Memory B cell (primary cell): ENCODE results near the gene LINS1.
A peak's percentile ranks its signal among the peaks of the same experiment; 100 is the strongest.

Experiments used
- ATAC-seq: fragments of 150-1000 bp; cut with Tn5 transposase; 2 replicates; pipeline ENCODE4 v1.10.0; 2021; ENCODE audit warnings: low read depth, mild to moderate bottlenecking, moderate library complexity
- DNase-seq, 2 donors: peaks; one replicate each; pipeline ENCODE4 v3.0.0; 2022; ENCODE audit warnings: low spot score in 2 of 2
- H3K27ac Mint-ChIP-seq: one replicate; pipeline ENCODE4 v1.8.0; 2022; ENCODE audit warnings: mild to moderate bottlenecking, moderate library complexity, mixed read lengths
- H3K27me3 Mint-ChIP-seq: one replicate; pipeline ENCODE4 v1.8.0; 2022; ENCODE audit warnings: mixed read lengths
- H3K36me3 Mint-ChIP-seq: one replicate; pipeline ENCODE4 v1.8.0; 2022; ENCODE audit warnings: mild to moderate bottlenecking, mixed read lengths
- H3K4me1 Mint-ChIP-seq: one replicate; pipeline ENCODE4 v1.8.0; 2022; ENCODE audit warnings: mixed read lengths
- H3K4me3 Mint-ChIP-seq: one replicate; pipeline ENCODE4 v1.8.0; 2022; ENCODE audit warnings: mild to moderate bottlenecking, moderate library complexity, mixed read lengths
- H3K9me3 Mint-ChIP-seq: one replicate; pipeline ENCODE4 v1.8.0; 2022; ENCODE audit warnings: mixed read lengths

LINS1 gene, protein sequence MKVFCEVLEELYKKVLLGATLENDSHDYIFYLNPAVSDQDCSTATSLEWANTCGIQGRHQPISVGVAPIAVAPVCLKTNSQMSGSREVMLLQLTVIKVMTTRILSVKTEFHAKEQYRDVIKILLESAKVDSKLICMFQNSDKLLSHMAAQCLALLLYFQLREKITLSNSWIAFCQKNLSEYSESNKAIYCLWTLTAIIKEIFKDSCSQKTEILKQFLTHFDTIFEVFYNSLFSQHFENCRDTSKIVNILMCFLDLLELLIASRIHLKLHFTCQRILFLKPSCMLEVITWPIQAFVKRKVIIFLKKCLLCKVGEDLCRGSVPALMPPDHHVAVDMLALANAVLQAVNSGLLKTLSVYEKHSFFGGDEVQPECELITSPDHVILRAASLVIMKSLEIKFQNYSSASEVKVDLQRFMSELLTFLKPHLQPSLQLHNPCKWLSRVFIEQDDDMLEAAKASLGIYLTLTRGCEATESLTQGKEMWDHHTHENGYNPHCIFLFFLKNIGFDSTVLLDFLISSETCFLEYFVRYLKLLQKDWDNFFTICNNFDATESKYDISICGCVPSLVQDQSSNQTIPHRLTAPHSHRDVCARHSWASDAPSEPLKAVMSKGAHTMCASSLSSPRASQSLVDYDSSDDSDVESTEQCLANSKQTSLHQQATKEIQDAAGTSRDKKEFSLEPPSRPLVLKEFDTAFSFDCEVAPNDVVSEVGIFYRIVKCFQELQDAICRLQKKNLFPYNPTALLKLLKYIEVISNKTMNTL

DNA sequence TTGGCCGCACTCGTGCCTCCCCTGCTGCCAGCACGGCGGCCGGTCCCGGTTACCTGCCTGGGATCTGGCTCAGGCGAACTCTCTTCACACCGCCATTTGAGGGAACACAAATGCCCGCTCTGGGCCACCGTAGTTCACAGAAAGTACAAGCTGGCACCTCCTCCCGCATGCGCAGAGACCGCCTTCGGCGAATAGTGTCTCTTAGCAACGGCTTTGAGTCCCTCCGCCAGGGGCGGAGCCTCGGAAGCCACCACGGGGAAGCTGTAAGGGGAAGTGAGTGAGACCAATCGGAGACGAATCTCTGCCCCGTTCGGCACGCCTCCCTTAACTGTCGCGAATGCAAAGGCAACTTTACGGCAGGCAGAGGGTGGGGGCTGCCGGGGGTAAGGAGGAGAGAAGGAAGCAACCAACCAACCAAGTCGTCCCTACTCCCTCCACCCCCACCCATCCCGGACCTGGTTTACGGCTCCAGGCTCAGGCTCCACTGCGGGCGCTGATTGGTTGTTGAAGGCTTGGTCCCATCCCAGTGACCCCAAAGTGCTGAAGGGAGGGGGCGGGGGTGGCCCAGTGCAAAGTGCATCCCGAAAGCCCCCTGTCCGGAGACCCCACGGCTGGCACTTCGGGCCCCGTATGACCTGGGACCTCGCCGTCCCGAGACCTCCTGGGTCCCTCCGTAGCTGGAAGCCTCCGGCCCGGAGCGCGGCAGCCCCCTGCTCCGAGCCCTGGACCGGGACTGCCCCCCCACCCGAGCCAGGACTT lies at the start of gene LINS1, which contains the start of gene ASB7:
Gene LINS1, minus strand, starts transcription at position 121 of the 759 bp plus-strand sequence. CDS start 21,342 bp downstream, outside the sequence.
Gene ASB7, plus strand, starts transcription at position 526 of the 759 bp plus-strand sequence. CDS start 9,628 bp downstream, outside the sequence.
- Mint-ChIP-seq H3K36me3 (peaks cover 3% of the 10 kb centered on the region), H3K4me3 (no peak within 1 kb of the TSS), H3K27me3 (no peaks in the 10 kb centered on the region), H3K4me1 (peaks cover 39% of the 10 kb centered on the region), H3K27ac (no peak within 1 kb of the TSS), H3K9me3 (no peaks in the 10 kb centered on the region)
- peak; percentile 89 to 99 for DNase-seq
- ATAC-seq, result peak; percentile 89

DNA sequence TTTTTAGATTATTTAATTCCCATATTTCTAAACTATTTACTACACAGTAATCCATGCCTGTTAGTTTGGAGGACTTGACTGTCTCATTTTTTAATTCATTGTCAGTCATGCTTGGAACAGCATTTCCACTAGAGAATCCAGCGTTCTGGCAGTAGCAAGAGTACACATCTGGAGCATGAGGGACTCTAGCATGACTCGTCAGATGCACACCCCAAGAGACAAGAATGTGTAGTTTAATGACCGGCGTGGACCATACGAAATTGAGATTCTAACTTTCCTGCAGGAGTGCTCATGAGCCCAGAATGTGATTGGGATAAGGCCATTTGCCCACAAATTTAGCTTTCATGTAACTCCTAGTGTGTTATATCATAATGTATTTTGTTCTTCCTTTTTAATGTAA lies 49.3 kb upstream of the LINS1 start:
- H3K4me3 Mint-ChIP-seq, result no peak overlapping the region
- peaks cover 15% of the 10 kb centered on the region for H3K36me3 Mint-ChIP-seq
- H3K27ac Mint-ChIP-seq, result no peak overlapping the region
- H3K9me3 Mint-ChIP-seq, result no peaks in the 10 kb centered on the region
- no peaks in the 10 kb centered on the region for H3K27me3 Mint-ChIP-seq
- H3K4me1 Mint-ChIP-seq, result peaks cover 7% of the 10 kb centered on the region
- DNase-seq (no peak), ATAC-seq (no peak)

DNA sequence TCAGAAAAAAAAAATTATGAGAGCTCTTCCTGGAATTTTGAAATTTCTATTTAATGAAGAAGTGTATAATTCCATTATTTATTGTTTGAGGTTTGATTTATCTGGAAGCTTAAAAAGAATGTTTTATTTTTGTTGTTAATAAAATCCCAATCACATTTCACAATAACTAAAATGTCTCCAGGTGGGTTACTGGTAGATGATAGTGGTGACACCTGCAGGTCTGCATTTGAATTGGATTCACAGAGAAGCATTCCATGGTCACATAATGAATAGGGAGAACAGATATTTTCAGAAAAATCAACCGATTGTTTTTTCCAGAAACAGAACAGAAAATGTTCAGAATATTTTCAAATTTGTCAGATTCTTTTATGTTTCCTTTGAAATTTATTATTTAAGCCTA lies 48.7 kb upstream of the LINS1 start:
- DNase-seq, result no peak
- Mint-ChIP-seq H3K27me3 (no peaks in the 10 kb centered on the region), H3K9me3 (no peaks in the 10 kb centered on the region), H3K36me3 (peaks cover 17% of the 10 kb centered on the region), H3K27ac (no peak overlapping the region), H3K4me3 (no peak overlapping the region), H3K4me1 (peaks cover 11% of the 10 kb centered on the region)
- ATAC-seq, result no peak

DNA sequence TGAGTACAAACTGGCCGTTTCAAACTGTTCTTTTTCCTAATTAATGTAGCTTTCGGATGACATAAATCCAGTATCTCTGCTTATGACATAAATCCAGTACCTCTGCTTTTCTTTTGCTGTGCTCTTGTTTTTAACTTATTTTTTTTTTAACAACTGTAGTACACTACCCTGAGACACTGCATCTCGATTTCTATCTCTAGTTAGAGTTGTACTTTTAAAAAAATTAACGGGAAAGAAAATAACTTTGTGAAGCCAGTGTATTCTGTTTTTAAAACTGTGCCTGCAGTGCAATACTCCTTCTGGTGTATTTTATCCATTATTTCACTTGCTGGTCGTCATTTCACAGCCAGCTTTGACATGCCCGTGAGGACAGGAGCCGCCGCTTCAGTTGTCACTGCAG lies 47.0 kb upstream of the LINS1 start:
- Mint-ChIP-seq H3K4me1 (peaks cover 11% of the 10 kb centered on the region), H3K9me3 (no peaks in the 10 kb centered on the region), H3K27ac (no peak overlapping the region), H3K4me3 (no peak overlapping the region), H3K36me3 (peaks cover 17% of the 10 kb centered on the region), H3K27me3 (no peaks in the 10 kb centered on the region)
- DNase-seq (no peak), ATAC-seq (no peak)

DNA sequence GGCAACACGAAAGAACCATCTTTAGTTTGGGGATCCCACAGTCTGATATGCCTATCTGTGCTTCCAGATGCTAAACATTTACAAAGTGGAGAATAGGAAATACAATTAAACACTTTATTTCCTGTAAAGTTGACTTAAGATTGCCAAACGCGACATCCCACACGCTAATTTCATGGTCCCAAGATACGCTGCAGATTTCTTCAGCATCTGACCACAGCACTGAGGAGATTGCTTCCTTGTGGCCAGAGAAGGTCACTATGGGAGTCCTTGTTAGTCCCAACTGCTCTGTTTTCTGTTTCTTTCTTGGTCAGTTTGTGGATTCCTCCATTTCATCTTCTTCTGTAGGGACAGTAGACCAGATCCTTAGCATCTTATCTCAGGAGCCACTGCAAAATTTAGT lies 43.7 kb upstream of the LINS1 start:
- H3K4me1 Mint-ChIP-seq, result peaks cover 23% of the 10 kb centered on the region
- H3K9me3 Mint-ChIP-seq, result no peaks in the 10 kb centered on the region
- ATAC-seq, result no peak
- H3K27me3 Mint-ChIP-seq, result no peaks in the 10 kb centered on the region
- DNase-seq, result no peak
- H3K27ac Mint-ChIP-seq, result peak overlapping the region; percentile 28
- peaks cover 11% of the 10 kb centered on the region for H3K36me3 Mint-ChIP-seq
- no peak overlapping the region for H3K4me3 Mint-ChIP-seq

DNA sequence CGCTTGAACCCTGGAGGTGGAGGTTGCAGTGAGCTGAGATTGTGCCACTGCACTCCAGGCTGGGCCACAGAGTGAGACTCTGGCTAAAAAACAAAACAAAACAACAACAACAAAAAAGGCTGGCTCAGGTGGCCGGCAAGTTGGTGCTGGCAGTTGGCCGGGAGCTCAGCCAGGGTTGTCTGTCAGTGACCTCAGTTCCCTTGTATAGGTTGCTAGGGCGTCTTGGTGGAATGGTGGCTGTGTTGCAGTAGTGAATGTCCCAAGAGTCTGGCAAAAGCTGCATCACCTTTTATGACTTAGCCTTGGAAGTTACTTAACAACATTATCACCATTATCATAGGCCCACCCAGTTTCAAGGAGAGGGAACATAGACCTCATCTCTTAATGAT lies 41.0 kb upstream of the LINS1 start:
- H3K9me3 Mint-ChIP-seq, result no peaks in the 10 kb centered on the region
- no peak overlapping the region for H3K27ac Mint-ChIP-seq
- ATAC-seq (no peak), DNase-seq (no peak)
- H3K36me3 Mint-ChIP-seq, result peaks cover 7% of the 10 kb centered on the region
- peaks cover 25% of the 10 kb centered on the region for H3K4me1 Mint-ChIP-seq
- no peaks in the 10 kb centered on the region for H3K27me3 Mint-ChIP-seq
- H3K4me3 Mint-ChIP-seq, result no peak overlapping the region

DNA sequence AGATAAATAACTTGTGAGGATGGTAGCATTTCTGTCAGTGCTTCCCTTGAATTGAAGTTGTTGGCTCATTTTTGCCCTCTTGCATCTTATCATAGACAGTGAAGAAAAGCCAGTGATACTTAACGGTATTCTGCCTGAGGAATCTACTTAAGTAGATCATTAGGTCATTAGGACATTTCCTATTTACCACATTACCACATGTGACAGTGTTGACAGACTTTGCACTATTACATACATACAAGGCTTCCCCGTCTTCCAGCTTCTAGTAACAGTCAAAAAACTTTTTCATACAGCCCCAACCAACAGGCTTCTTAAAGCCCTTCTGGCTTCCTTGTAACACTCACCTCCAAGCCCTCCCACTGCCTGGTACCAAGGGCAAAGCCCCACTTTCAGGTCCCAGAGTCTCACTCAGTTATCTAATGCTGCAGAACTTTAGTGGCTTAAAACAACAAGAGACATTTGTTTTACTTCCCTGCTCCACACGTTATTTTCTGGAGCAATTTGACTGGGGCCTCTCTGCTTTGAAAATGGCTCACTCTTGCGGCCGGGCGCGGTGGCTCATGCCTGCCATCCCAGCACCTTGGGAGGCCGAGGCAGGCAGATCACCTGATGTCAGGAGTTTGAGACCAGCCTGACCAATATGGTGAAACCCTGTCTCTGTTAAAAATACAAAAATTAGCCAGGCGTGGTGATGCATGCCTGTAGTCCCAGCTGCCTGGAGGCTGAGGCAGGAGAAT lies 40.4 kb upstream of the LINS1 start:
- peaks cover 25% of the 10 kb centered on the region for H3K4me1 Mint-ChIP-seq
- H3K36me3 Mint-ChIP-seq, result peaks cover 7% of the 10 kb centered on the region
- no peak overlapping the region for H3K27ac Mint-ChIP-seq
- DNase-seq (no peak), ATAC-seq (no peak)
- no peaks in the 10 kb centered on the region for H3K27me3 Mint-ChIP-seq
- H3K4me3 Mint-ChIP-seq, result no peak overlapping the region
- no peaks in the 10 kb centered on the region for H3K9me3 Mint-ChIP-seq

DNA sequence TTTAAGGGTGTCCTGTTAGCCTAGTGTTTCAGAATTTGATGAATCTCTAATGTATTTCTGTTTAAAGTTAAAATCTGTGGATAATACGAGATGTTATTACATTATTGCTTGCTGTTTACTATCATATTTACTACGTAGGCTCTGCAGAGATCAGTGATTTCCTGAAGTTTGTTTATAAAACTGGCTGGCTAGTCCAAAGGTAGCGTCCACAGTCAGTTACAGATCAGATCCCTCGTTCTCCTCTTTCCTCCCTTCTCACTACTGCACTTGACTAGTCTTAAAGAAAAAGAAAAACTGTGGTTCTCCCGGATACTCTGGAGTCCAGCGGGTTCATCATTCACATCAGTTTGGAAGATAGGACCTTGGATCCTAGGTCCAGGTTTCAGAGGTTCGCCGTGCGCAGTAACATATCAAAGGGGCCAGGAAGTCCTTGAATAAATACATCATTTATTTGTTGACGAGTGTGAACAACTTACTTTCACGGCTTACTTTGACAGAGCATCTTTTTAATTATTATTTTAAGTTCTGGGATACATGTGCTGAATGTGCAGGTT lies 36.3 kb upstream of the LINS1 start:
- H3K4me3 Mint-ChIP-seq, result no peak overlapping the region
- ATAC-seq (no peak), DNase-seq (no peak)
- H3K4me1 Mint-ChIP-seq, result peaks cover 39% of the 10 kb centered on the region
- peaks cover 10% of the 10 kb centered on the region for H3K36me3 Mint-ChIP-seq
- no peak overlapping the region for H3K27ac Mint-ChIP-seq
- no peaks in the 10 kb centered on the region for H3K9me3 Mint-ChIP-seq
- H3K27me3 Mint-ChIP-seq, result no peaks in the 10 kb centered on the region

DNA sequence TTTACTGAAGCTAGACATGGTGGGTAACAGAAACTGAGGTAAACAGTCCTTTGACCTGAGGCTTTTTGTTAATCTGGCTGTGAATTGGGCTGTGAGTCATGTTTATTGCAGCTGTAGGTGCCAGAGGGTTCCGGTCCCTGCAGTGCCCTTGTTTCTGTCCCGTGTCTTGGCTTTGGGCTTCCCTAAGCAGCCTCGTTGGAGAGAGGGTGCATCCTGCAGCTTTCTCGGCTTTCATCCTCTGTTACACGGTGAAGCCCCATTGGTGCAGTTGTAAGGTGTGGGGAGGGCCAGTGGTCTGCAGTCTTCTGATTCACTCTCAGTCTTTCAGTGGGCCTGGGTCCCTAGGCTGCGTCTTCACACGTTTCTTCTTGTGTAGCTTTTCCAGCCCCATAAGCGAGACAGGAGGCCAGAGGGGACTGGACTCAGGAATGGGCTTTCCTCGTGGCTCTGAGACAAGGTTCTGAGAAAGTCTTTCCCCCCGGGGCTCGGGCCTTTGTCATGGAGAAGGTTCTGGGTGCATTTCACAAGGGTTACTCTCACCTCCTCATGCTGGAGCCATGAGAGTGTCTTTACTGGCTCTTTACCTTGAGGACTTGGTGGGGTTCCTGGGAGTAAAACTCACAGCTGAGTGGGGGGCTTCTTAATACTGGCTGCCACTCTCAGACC lies 33.6 kb upstream of the LINS1 start:
- H3K4me3 Mint-ChIP-seq, result no peak overlapping the region
- no peaks in the 10 kb centered on the region for H3K27me3 Mint-ChIP-seq
- no peaks in the 10 kb centered on the region for H3K9me3 Mint-ChIP-seq
- peaks cover 23% of the 10 kb centered on the region for H3K4me1 Mint-ChIP-seq
- DNase-seq (no peak), ATAC-seq (no peak)
- H3K27ac Mint-ChIP-seq, result peak overlapping the region; percentile 8
- peaks cover 12% of the 10 kb centered on the region for H3K36me3 Mint-ChIP-seq

DNA sequence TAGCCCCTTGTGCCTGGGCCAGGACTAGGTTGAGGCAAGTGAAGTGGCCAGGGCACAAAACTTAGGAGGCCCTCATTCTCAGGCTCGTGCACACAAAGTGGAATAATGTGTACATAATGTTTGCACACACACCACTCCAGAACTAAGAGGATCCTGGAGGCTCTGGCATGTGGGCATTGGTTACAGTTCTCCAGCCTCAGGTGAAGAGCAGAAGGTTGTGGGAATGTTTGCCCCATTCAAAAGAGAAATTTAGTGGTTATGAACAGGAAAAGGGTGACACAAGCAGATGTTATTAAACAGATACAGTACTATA lies 31.7 kb upstream of the LINS1 start:
- no peaks in the 10 kb centered on the region for H3K9me3 Mint-ChIP-seq
- no peak overlapping the region for H3K4me3 Mint-ChIP-seq
- ATAC-seq (no peak), DNase-seq (no peak)
- H3K36me3 Mint-ChIP-seq, result peaks cover 23% of the 10 kb centered on the region
- no peaks in the 10 kb centered on the region for H3K27me3 Mint-ChIP-seq
- peak overlapping the region; percentile 89 for H3K27ac Mint-ChIP-seq
- peaks cover 21% of the 10 kb centered on the region for H3K4me1 Mint-ChIP-seq

DNA sequence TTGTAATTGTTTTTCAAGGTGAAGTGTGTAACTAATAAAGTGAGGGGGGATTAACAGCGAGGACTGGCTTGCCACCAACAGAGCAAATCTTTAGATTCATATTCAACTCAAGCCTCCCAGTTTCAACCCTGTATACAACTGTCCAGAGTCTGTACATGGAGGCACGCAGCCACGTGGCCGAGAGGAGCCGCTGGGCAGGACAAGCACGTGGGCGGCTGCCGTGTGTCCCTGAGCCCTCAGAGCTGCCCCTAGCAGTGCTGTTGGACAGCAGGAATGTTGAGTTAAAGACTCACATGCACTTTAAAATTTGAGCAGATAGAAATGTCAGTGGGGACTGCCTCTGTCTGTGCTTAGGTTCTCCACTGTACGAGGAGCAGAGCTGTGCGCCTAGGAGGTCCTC lies 29.8 kb upstream of the LINS1 start:
- H3K9me3 Mint-ChIP-seq, result no peaks in the 10 kb centered on the region
- H3K36me3 Mint-ChIP-seq, result peaks cover 21% of the 10 kb centered on the region
- no peak overlapping the region for H3K27ac Mint-ChIP-seq
- H3K4me1 Mint-ChIP-seq, result peaks cover 24% of the 10 kb centered on the region
- ATAC-seq (no peak), DNase-seq (no peak)
- H3K27me3 Mint-ChIP-seq, result no peaks in the 10 kb centered on the region
- no peak overlapping the region for H3K4me3 Mint-ChIP-seq

DNA sequence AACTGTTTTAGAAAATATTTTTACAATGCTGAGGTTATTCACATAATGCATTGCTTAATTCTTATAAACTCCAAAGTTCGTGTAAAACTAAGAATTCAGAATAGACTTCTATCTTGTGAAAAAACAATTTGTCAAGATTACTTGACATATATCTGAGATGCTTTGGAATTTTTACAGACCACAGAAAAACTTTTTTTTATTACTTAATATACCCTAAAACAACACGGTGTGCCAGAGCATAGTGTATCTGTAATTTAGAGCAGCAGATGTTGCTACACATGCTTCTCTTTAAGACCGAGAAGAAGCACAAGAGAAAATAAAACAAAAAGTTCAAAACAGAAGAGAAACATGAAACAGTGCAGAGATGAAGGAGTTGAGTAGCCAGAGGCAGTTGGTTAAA lies 26.8 kb upstream of the LINS1 start:
- DNase-seq (no peak), ATAC-seq (no peak)
- Mint-ChIP-seq H3K9me3 (no peaks in the 10 kb centered on the region), H3K27ac (no peak overlapping the region), H3K36me3 (peaks cover 18% of the 10 kb centered on the region), H3K4me3 (no peak overlapping the region), H3K4me1 (peaks cover 12% of the 10 kb centered on the region), H3K27me3 (no peaks in the 10 kb centered on the region)

DNA sequence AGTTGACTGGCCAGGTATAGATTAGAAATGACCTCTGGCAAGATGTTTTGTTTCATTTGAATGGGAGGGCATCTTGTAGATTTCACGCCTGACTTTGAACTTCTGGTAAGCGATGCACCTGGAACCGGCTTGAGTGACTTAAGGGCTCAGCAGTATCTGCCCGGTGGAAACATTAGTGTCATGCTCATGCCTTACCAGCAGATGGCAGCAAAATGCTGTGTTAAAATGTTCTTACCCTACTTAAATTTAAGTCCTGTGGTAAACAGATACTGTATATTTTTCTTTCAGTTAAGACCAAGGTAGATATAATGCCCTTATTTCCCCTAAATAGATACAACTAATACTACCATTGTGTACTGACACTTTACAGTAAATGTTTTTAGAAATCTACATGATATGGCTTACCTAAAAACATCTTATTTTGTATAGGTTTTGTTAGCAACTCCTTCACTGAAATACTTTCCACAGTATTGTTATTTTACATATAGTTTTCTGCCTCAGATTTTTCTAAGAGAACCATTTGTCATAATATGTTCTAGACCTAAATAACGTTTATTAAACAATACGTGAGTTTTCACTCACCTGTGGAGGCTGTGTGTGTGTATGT lies 25.9 kb upstream of the LINS1 start:
- Mint-ChIP-seq H3K4me3 (no peak overlapping the region), H3K4me1 (peaks cover 7% of the 10 kb centered on the region), H3K9me3 (no peaks in the 10 kb centered on the region), H3K27ac (peak overlapping the region; percentile 18), H3K36me3 (peaks cover 14% of the 10 kb centered on the region), H3K27me3 (no peaks in the 10 kb centered on the region)
- ATAC-seq (peak; percentile 78), DNase-seq (peak; percentile 64 to 67)
